ENCODE data around the gene TBR1.

DNA sequence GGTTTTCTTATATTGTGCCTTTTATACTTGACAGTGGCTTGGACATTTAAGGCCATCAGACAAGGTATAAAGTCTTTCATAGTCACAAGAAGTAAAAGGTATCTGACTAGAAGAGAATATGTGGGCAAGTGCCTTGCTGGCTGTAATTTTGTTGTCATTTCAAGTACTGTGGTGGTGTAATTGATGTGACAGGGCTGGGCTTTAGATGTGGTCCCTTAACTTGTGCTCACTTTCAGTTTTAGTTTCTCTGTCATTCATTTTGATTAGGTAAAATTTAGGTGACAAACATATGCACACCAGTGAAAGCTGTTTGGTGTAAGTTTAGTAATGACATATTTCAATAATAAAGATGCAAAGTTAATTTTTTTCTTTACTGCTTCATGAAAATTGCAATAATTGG is 31.2 kb upstream of the TBR1 start:
- TF ChIP-seq POLR2A (IDR thresholded peaks at IDR 0.05; ENCODE audit: low read length) (no peak), GATA1 (IDR thresholded peaks at IDR 0.05; ENCODE audit: low read depth, low read length) (no peak)
